Endothelial cell of umbilical vein (primary cell): ENCODE measurements around the gene C6orf132. TPM values are rescaled to one million over a fixed set of nuclear protein-coding genes. Genes with fewer than 3 reads are reported as not detected.

ENCODE experiments used
- BruUV-seq: library from RNA; stranded (reverse); fragments of 400-500 nt; replicated peaks from 2 replicates; lab custom pipeline; 2021; lab: Mats Ljungman, UMichigan
- CTCF ChIA-PET: fragments of 300-600, 350-600 bp; sonication (Branson Sonifier 250); formaldehyde crosslinking; loops from one replicate; lab custom pipeline; 2021; ENCODE audit warnings: antibody characterized with exemption, inconsistent platforms; lab: Charles Lee
- POLR2A ChIA-PET: fragments of 300-600, 350-600 bp; sonication (Branson Sonifier 250); formaldehyde crosslinking; loops from one replicate; lab custom pipeline; 2021; ENCODE audit warnings: antibody characterized with exemption, inconsistent platforms; lab: Charles Lee
- DNase-seq: peaks from one replicate; pipeline ENCODE4 v3.0.0-alpha.2; 2011; ENCODE audit warnings: low read depth, low spot score
- FAIRE-seq: peaks from 2 replicates; lab custom pipeline; 2011; peaks lifted over from hg19 to GRCh38; lab: Jason Lieb, UNC
- H2AFZ ChIP-seq: 2 replicates; pipeline ENCODE4 v1.6.0; 2012; ENCODE audit warnings: low read depth, low read length, control low read depth, inconsistent platforms
- H3K27ac ChIP-seq: 2 replicates; pipeline ENCODE4 v1.5.1; 2011; ENCODE audit warnings: low read depth, mild to moderate bottlenecking, control low read depth, low read length, moderate library complexity; ENCODE audit not compliant: insufficient read depth
- H3K27me3 ChIP-seq, 2 experiments: 2 replicates each; pipeline versions ENCODE4 v1.6.0 to v1.6.1; 2011; ENCODE audit warnings: low read length in 2 of 2, mixed read lengths in 1 of 2; ENCODE audit not compliant: control insufficient read depth in 2 of 2, insufficient read depth in 2 of 2
- H3K36me3 ChIP-seq, 2 experiments: 2 replicates in 1 of 2; 3 replicates in 1 of 2; pipeline ENCODE4 v1.5.1; 2011; ENCODE audit warnings: low read length in 2 of 2, mild to moderate bottlenecking in 1 of 2, moderate library complexity in 1 of 2; ENCODE audit not compliant: control insufficient read depth in 2 of 2, insufficient read depth in 2 of 2; ENCODE audit errors: extremely low read depth in 1 of 2
- H3K4me1 ChIP-seq: 3 replicates; pipeline ENCODE4 v1.5.1; 2011; ENCODE audit warnings: mild to moderate bottlenecking, low read length; ENCODE audit not compliant: control insufficient read depth, insufficient read depth; ENCODE audit errors: extremely low read depth
- H3K4me2 ChIP-seq: 2 replicates; pipeline ENCODE4 v1.6.1; 2011; ENCODE audit warnings: low read length, control low read depth, mixed read lengths; ENCODE audit not compliant: insufficient read depth
- H3K4me3 ChIP-seq, 3 experiments: fragments of 200-600 bp in 1 of 3; sonication (generic), shearing (Covaris generic) in 1 of 3; replicated peaks in 1 of 3; 2 replicates each; pipeline ENCODE4 v1.5.1; 2011 to 2016; ENCODE audit warnings: control low read depth in 3 of 3, low read length in 3 of 3, mild to moderate bottlenecking in 2 of 3, inconsistent platforms in 1 of 3, low read depth in 1 of 3, moderate library complexity in 1 of 3; ENCODE audit not compliant: insufficient read depth in 1 of 3
- H3K79me2 ChIP-seq: 2 replicates; pipeline ENCODE4 v1.6.0; 2012; ENCODE audit warnings: low read length, inconsistent platforms; ENCODE audit not compliant: control insufficient read depth, insufficient read depth
- H3K9ac ChIP-seq: replicated peaks from 2 replicates; pipeline ENCODE3; 2011; ENCODE audit warnings: low read length, control low read depth; ENCODE audit not compliant: insufficient read depth; ENCODE audit errors: extremely low read depth
- H3K9me1 ChIP-seq: replicated peaks from 3 replicates; pipeline ENCODE4 v1.6.0; 2011; ENCODE audit warnings: mild to moderate bottlenecking, low read length; ENCODE audit not compliant: control insufficient read depth, insufficient read depth; ENCODE audit errors: extremely low read depth
- H3K9me3 ChIP-seq: replicated peaks from 2 replicates; pipeline ENCODE4 v1.5.1; 2012; ENCODE audit warnings: low read length, inconsistent platforms; ENCODE audit not compliant: control insufficient read depth, insufficient read depth
- H4K20me1 ChIP-seq: replicated peaks from 2 replicates; pipeline ENCODE3; 2011; ENCODE audit warnings: mild to moderate bottlenecking, low read length; ENCODE audit not compliant: control insufficient read depth, insufficient read depth; ENCODE audit errors: extremely low read depth
- EZH2 ChIP-seq: IDR thresholded peaks from 2 replicates; pipeline ENCODE4 v1.6.1; 2012; ENCODE audit warnings: borderline replicate concordance, low read depth, mild to moderate bottlenecking, moderate library complexity, low read length, inconsistent platforms; ENCODE audit not compliant: severe bottlenecking
- FOS ChIP-seq: IDR thresholded peaks from 2 replicates; pipeline ENCODE4 v1.6.1; 2011; ENCODE audit warnings: mild to moderate bottlenecking, low read length, moderate library complexity, borderline replicate concordance; ENCODE audit not compliant: insufficient read depth
- GATA2 ChIP-seq: IDR thresholded peaks from 2 replicates; pipeline ENCODE4 v1.7.0; 2011; ENCODE audit warnings: low read depth, mild to moderate bottlenecking, moderate library complexity, mixed read lengths, low read length; ENCODE audit not compliant: insufficient read length, insufficient read depth
- JUN ChIP-seq: IDR thresholded peaks from 2 replicates; pipeline ENCODE4 v1.6.1; 2011; ENCODE audit warnings: borderline replicate concordance, low read depth; ENCODE audit not compliant: insufficient read length, insufficient read depth
- MAX ChIP-seq: IDR thresholded peaks from 2 replicates; pipeline ENCODE4 v1.6.1; 2011; ENCODE audit not compliant: insufficient read depth, insufficient read length
- POLR2A ChIP-seq: IDR thresholded peaks from 2 replicates; pipeline ENCODE4 v1.6.1; 2012; ENCODE audit warnings: low read depth, mild to moderate bottlenecking, control low read depth, low read length
- POLR2AphosphoS5 ChIP-seq: IDR thresholded peaks from 2 replicates; pipeline ENCODE4 v1.6.1; 2012; ENCODE audit warnings: low read depth, mild to moderate bottlenecking, control low read depth, low read length, moderate library complexity; ENCODE audit not compliant: insufficient read depth
- dilution Hi-C: fragments of 300-500 bp; cut with MboI; formaldehyde crosslinking; loops from one replicate; pipeline ENCODE4 v1.15.0; 2019; ENCODE audit warnings: low sequenced_read_pairs; ENCODE audit not compliant: extremely low pct_ligation_motif_present
- intact Hi-C: fragments of 100-400 bp; cut with micrococcal nuclease; formaldehyde crosslinking; loops from one replicate; pipeline ENCODE4 v1.10.0; 2022
- polyA plus RNA-seq, 4 experiments: library from polyadenylated mRNA; depleted of rRNA in 3 of 4; stranded (reverse) in 3 of 4; unstranded in 1 of 4; fragments of >200 nt; gene quantifications; 2 replicates each; pipeline versions ENCODE4 v1.2.1 to v1.2.3, GENCODE V29; 2011 to 2012; ENCODE audit warnings: missing spikeins in 1 of 4
- total RNA-seq: library from RNA; stranded (reverse); gene quantifications from 2 replicates; pipeline ENCODE4 v1.2.3, GENCODE V29; 2021
- TF ChIP-seq, protein P1 (sequence below), 2 donors: IDR thresholded peaks; 1 replicate in 1 of 2; 2 replicates in 1 of 2; pipeline ENCODE4 v1.5.1; 2011; ENCODE audit warnings: low read length in 2 of 2, mild to moderate bottlenecking in 2 of 2, moderate library complexity in 2 of 2, control low read depth in 1 of 2, inconsistent platforms in 1 of 2, low read depth in 1 of 2; ENCODE audit not compliant: insufficient read depth in 1 of 2; ENCODE audit errors: extremely low read depth in 1 of 2

Gene C6orf132
- total and polyA plus RNA-seq, 2 donors (not counting 3 experiments of a cell fraction or from before 2014, with no cell fraction given), result 0.15 to 0.71 TPM

DNA sequence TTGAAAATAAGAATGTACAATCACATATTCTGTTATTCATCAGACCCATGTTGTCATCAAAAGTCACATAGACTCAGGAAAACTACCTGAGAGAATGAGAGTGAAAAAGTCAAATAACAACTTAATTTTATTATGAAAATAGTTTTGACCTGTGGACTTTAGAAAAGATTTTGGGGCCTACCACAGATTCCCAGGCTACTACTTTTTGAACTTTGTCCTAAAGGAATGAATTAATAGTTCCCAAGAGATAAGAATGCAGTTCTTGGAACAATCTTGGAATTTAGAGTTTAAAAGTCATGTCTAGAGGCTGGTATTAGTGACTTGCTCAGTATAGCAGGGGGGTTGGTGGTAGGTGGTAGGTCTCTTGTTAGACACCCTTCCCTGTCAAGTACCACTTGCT lies 88.8 kb downstream of the C6orf132 start:
- FAIRE-seq, result no peak
- dilution Hi-C loops, result no loop called here
- TF ChIP-seq POLR2AphosphoS5 (no peak), MAX (no peak), JUN (no peak), POLR2A (no peak), FOS (no peak), EZH2 (no peak), GATA2 (no peak)
- TF ChIP-seq, protein P1, sequence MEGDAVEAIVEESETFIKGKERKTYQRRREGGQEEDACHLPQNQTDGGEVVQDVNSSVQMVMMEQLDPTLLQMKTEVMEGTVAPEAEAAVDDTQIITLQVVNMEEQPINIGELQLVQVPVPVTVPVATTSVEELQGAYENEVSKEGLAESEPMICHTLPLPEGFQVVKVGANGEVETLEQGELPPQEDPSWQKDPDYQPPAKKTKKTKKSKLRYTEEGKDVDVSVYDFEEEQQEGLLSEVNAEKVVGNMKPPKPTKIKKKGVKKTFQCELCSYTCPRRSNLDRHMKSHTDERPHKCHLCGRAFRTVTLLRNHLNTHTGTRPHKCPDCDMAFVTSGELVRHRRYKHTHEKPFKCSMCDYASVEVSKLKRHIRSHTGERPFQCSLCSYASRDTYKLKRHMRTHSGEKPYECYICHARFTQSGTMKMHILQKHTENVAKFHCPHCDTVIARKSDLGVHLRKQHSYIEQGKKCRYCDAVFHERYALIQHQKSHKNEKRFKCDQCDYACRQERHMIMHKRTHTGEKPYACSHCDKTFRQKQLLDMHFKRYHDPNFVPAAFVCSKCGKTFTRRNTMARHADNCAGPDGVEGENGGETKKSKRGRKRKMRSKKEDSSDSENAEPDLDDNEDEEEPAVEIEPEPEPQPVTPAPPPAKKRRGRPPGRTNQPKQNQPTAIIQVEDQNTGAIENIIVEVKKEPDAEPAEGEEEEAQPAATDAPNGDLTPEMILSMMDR (IDR thresholded peaks at IDR 0.05; ENCODE audit: extremely low read depth in 1 of 2, insufficient read depth in 1 of 2, low read depth in 1 of 2, low read length in 2 of 2), result no peak
- no peak overlapping the region for H3K27ac ChIP-seq
- peaks cover 11 to 17% of the 10 kb centered on the region in 2 experiments for H3K36me3 ChIP-seq
- H2AFZ ChIP-seq, result no peak overlapping the region
- BruUV-seq, result no TSS peak
- no peaks in the 10 kb centered on the region for H4K20me1 ChIP-seq
- H3K27me3 ChIP-seq, result no peaks in the 10 kb centered on the region
- peaks cover 9% of the 10 kb centered on the region for H3K79me2 ChIP-seq
- H3K4me3 ChIP-seq, result no peak overlapping the region
- ChIA-PET CTCF (interaction anchor here (1.2 to 2.5 kb wide), 4 partner anchors 8 to 161 kb away, joined by 3 to 5 read pairs (median 4); partner anchors contain the start of gene MED20), POLR2A (no interaction called here)
- peaks cover 5% of the 10 kb centered on the region for H3K4me1 ChIP-seq
- intact Hi-C loops, result no loop called here
- H3K9me3 ChIP-seq, result no peaks in the 10 kb centered on the region
- no peak overlapping the region for H3K9ac ChIP-seq
- H3K4me2 ChIP-seq, result no peak overlapping the region
- no peak for DNase-seq
- H3K9me1 ChIP-seq, result no peaks in the 10 kb centered on the region
